CD4-positive, alpha-beta T cell (primary cell): ENCODE data around the gene PRTFDC1. TPM values are rescaled to one million over a fixed set of nuclear protein-coding genes. Genes with fewer than 3 reads are reported as not detected.

Experiments
- ATAC-seq: fragments of 200-7000 bp; cut with Tn5 transposase; one replicate; pipeline ENCODE4 v1.10.0; 2022; ENCODE audit warnings: mild to moderate bottlenecking; ENCODE audit not compliant: poor library complexity
- CTCF ChIA-PET: fragments of 350-600 bp; sonication (Branson Sonifier 250); formaldehyde crosslinking; loops from one replicate; lab custom pipeline; 2021; ENCODE audit warnings: antibody characterized with exemption, inconsistent platforms; lab: Charles Lee
- POLR2A ChIA-PET: fragments of 350-600 bp; sonication (Branson Sonifier 250); formaldehyde crosslinking; loops from one replicate; lab custom pipeline; 2021; ENCODE audit warnings: antibody characterized with exemption, inconsistent platforms; lab: Charles Lee
- DNase-seq, 14 experiments: peaks; one replicate each; pipeline ENCODE4 v3.0.0-alpha.2; 2013 to 2020; ENCODE audit warnings: mixed read lengths in 2 of 14
- H3K27ac ChIP-seq, 2 donors: one replicate each; pipeline versions ENCODE4 v1.5.1 to v1.7.0; 2013; ENCODE audit warnings: low read length in 2 of 2, low read depth in 1 of 2, mild to moderate bottlenecking in 1 of 2
- H3K27me3 ChIP-seq, 2 experiments: 1 replicate in 1 of 2; 2 replicates in 1 of 2; pipeline versions ENCODE4 v1.6.1 to v1.7.0; 2013; ENCODE audit warnings: low read length in 2 of 2, control low read depth in 1 of 2, mild to moderate bottlenecking in 1 of 2, moderate library complexity in 1 of 2; ENCODE audit not compliant: insufficient read depth in 2 of 2, control insufficient read depth in 1 of 2
- H3K36me3 ChIP-seq: one replicate; pipeline ENCODE4 v1.6.1; 2013; ENCODE audit warnings: low read length, control low read depth; ENCODE audit not compliant: insufficient read depth
- H3K4me1 ChIP-seq: one replicate; pipeline ENCODE4 v1.6.1; 2013; ENCODE audit warnings: low read length, control low read depth; ENCODE audit not compliant: insufficient read depth
- H3K4me3 ChIP-seq: one replicate; pipeline ENCODE4 v1.5.1; 2013; ENCODE audit warnings: mild to moderate bottlenecking, low read length, moderate library complexity
- H3K9me3 ChIP-seq, 2 experiments: 1 replicate in 1 of 2; 2 replicates in 1 of 2; pipeline versions ENCODE4 v1.6.1 to v1.7.0; 2013; ENCODE audit warnings: low read length in 2 of 2, mild to moderate bottlenecking in 2 of 2, control low read depth in 1 of 2, moderate library complexity in 1 of 2; ENCODE audit not compliant: control insufficient read depth in 1 of 2, insufficient read depth in 1 of 2
- H3K27ac Mint-ChIP-seq: one replicate; pipeline ENCODE4 v1.8.0; 2020; ENCODE audit warnings: mixed read lengths
- H3K27me3 Mint-ChIP-seq: one replicate; pipeline ENCODE4 v1.8.0; 2021; ENCODE audit warnings: mixed read lengths
- H3K36me3 Mint-ChIP-seq: one replicate; pipeline ENCODE4 v1.8.0; 2021; ENCODE audit warnings: low read depth, mixed read lengths
- H3K4me1 Mint-ChIP-seq: one replicate; pipeline ENCODE4 v1.8.0; 2021; ENCODE audit warnings: low read depth, mixed read lengths
- H3K4me3 Mint-ChIP-seq: one replicate; pipeline ENCODE4 v1.8.0; 2020; ENCODE audit warnings: mild to moderate bottlenecking, mixed read lengths
- H3K9me3 Mint-ChIP-seq: one replicate; pipeline ENCODE4 v1.8.0; 2020; ENCODE audit warnings: mixed read lengths
- CTCF ChIP-seq: fragments of 200-600 bp; IDR thresholded peaks from one replicate; pipeline ENCODE4 v1.8.0; 2022; ENCODE audit warnings: antibody characterized with exemption, mild to moderate bottlenecking
- intact Hi-C, 2 experiments: fragments of 100-400 bp; cut with DNase I in 1 of 2; cut with micrococcal nuclease in 1 of 2; formaldehyde crosslinking; loops; one replicate each; pipeline versions ENCODE4 v1.15.1 to v1.9.0; 2023 to 2025; cut with DNase I, micrococcal nuclease
- total RNA-seq, 174 experiments: library from RNA in 2 of 174; stranded (reverse) in 2 of 174; gene quantifications; one replicate each; pipeline ENCODE4 v1.2.3 and lab custom pipeline; 2021 to 2026

PRTFDC1 gene
- total RNA-seq, 2 experiments from 2014 or later, result 0.52 to 0.67 TPM

GRCh38 chr10:24813856-24814255 lies 138.6 kb downstream of the PRTFDC1 start:
- ATAC-seq, result no peak
- Histone ChIP-seq H3K4me3 (no peak overlapping the region), H3K27me3 (no peaks in the 10 kb centered on the region), H3K9me3 (no peaks in the 10 kb centered on the region), H3K36me3 (no peaks in the 10 kb centered on the region), H3K27ac (no peak overlapping the region), H3K4me1 (no peaks in the 10 kb centered on the region)
- H3K9me3 Mint-ChIP-seq, result no peaks in the 10 kb centered on the region
- H3K4me1 Mint-ChIP-seq, result no peaks in the 10 kb centered on the region
- H3K27me3 Mint-ChIP-seq, result no peaks in the 10 kb centered on the region
- DNase-seq, result no peak
- H3K27ac Mint-ChIP-seq, result no peak overlapping the region
- CTCF ChIA-PET, result no interaction called here
- intact Hi-C loops, result no loop called here
- POLR2A ChIA-PET, result no interaction called here
- no peak for TF ChIP-seq CTCF
- H3K36me3 Mint-ChIP-seq, result no peaks in the 10 kb centered on the region
- no peak overlapping the region for H3K4me3 Mint-ChIP-seq

DNA sequence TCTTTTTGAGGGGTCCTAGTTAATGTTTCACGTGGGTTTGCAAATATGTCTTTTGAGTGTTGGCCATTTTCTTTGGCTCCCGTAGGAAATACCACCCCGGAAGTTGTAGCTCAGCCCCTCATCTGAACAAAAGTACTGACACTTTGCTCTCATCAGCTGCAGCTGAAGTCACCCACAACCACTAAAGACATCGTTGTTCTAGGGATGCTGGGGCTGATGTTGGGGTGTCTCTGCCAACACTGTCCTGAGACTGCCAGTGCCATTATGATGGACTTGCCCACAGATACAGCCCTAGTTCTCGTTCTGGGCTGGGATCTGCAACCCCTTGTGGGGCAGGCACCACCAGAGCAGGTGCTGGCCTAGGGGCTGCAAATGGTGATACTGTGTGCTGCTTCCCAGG lies 146.1 kb downstream of the PRTFDC1 start:
- no peaks in the 10 kb centered on the region for H3K27me3 Mint-ChIP-seq
- intact Hi-C loops, result no loop called here
- H3K9me3 Mint-ChIP-seq, result no peaks in the 10 kb centered on the region
- no peak for TF ChIP-seq CTCF
- no peak for ATAC-seq
- Histone ChIP-seq H3K4me3 (no peak overlapping the region), H3K27me3 (no peaks in the 10 kb centered on the region), H3K36me3 (no peaks in the 10 kb centered on the region), H3K9me3 (no peaks in the 10 kb centered on the region), H3K4me1 (no peaks in the 10 kb centered on the region), H3K27ac (no peak overlapping the region)
- H3K4me3 Mint-ChIP-seq, result no peak overlapping the region
- ChIA-PET CTCF (no interaction called here), POLR2A (no interaction called here)
- no peak overlapping the region for H3K27ac Mint-ChIP-seq
- no peak for DNase-seq
- H3K4me1 Mint-ChIP-seq, result no peaks in the 10 kb centered on the region
- no peaks in the 10 kb centered on the region for H3K36me3 Mint-ChIP-seq

DNA sequence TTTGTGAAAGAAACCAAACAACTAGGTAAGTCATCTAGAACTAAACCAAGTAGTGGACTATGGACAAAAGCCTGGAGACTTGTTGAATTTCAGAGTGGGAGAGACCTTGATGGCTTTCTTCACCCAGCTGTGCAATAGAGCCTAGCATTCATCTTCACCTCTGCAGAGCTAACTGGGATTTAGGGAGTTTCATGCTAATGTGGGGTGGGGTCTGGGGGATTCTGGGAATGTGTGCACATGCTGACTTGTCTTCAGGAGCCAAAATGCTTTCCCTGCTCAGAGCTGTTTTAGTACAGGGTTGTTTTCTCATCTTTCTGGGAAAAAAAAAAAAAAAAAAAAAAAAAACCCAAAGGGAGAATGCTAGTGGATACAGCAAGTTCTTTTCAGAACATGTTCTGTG lies 147.4 kb downstream of the PRTFDC1 start:
- Mint-ChIP-seq H3K27me3 (no peaks in the 10 kb centered on the region), H3K27ac (no peak overlapping the region), H3K36me3 (no peaks in the 10 kb centered on the region), H3K9me3 (no peaks in the 10 kb centered on the region), H3K4me3 (no peak overlapping the region), H3K4me1 (no peaks in the 10 kb centered on the region)
- H3K27me3 ChIP-seq, result no peaks in the 10 kb centered on the region
- no peaks in the 10 kb centered on the region for H3K4me1 ChIP-seq
- TF ChIP-seq CTCF, result no peak
- CTCF ChIA-PET, result interaction anchor here (0.7 kb wide), 1 partner anchor 21 kb away, joined by 3 read pairs; no protein-coding TSS in a partner anchor
- ATAC-seq (no peak), DNase-seq (no peak)
- no peak overlapping the region for H3K27ac ChIP-seq
- POLR2A ChIA-PET, result no interaction called here
- intact Hi-C loops, result no loop called here
- H3K9me3 ChIP-seq, result no peaks in the 10 kb centered on the region
- H3K4me3 ChIP-seq, result no peak overlapping the region
- no peaks in the 10 kb centered on the region for H3K36me3 ChIP-seq
